NT2/D1 (cell line): ENCODE measurements around the gene HVCN1.

Source experiments
- YY1 ChIP-seq: IDR thresholded peaks from 2 replicates; pipeline ENCODE4 v1.6.1; 2011; ENCODE audit not compliant: insufficient read length, insufficient read depth
- ZNF274 ChIP-seq: IDR thresholded peaks from 2 replicates; pipeline ENCODE4 v1.6.1; 2011; ENCODE audit warnings: mild to moderate bottlenecking, low read depth, low read length

DNA sequence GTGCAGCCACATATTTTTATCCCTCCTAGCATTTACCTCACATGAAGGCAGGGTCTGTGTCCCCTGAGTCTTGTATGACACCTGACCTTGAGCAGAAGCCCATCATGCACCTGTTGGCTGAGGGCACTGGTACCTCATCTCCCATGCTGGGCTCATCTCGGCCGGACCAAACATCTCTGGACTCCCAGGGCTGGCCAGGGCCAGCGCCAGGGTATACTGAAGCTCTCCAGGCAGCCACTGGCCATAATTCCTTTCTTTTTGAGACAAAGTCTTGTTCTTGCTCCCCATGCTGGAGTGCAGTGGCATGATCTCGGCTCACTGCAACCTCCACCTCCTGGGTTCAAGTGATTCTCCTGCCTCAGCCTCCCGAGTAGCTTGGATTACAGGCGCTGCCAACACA lies 22.0 kb downstream of the HVCN1 start:
- no peak for TF ChIP-seq ZNF274
- no peak for TF ChIP-seq YY1
